Kidney tubule cell (primary cell): ENCODE results near the gene SNX27.
"Not testable (repeated sequence)": the region's sequence is repeated elsewhere in the genome, so short reads cannot be mapped to it uniquely, and the experiment has no call there.

Source experiments
- DNase-seq: peaks from one replicate; pipeline ENCODE4 v3.0.0-alpha.2; 2018; ENCODE audit warnings: low spot score

SNX27 gene

GRCh38 chr1:151611832-151612500 lies at the start of gene SNX27:
Gene SNX27 (plus strand): TSS chr1:151612050. CDS start chr1:151612202, 152 bp downstream.
- DNase-seq, result peak; percentile 90

- no peak for DNase-seq
Observed at GRCh38 chr1:151562661-151563060, 49.2 kb upstream of the SNX27 start.

- DNase-seq, result no peak
Observed at GRCh38 chr1:151563376-151563775, 48.5 kb upstream of the SNX27 start.

GRCh38 chr1:151565502-151566189 lies 46.2 kb upstream of the SNX27 start:
- no peak for DNase-seq

- peak; percentile 17 for DNase-seq
Observed at GRCh38 chr1:151568626-151569088, 43.2 kb upstream of the SNX27 start.

GRCh38 chr1:151570819-151571218 lies 41.0 kb upstream of the SNX27 start:
- DNase-seq, result no peak

- DNase-seq, result peak; percentile 48
Observed at GRCh38 chr1:151574575-151575529, 37.0 kb upstream of the SNX27 start.

- DNase-seq, result no peak
Observed at GRCh38 chr1:151577173-151577572, 34.7 kb upstream of the SNX27 start.

- DNase-seq, result no peak
Observed at GRCh38 chr1:151578941-151579340, 32.9 kb upstream of the SNX27 start.

GRCh38 chr1:151579436-151580225 lies 32.2 kb upstream of the SNX27 start:
- DNase-seq, result peak; percentile 71

GRCh38 chr1:151581451-151581850 lies 30.4 kb upstream of the SNX27 start:
- no peak for DNase-seq

GRCh38 chr1:151581921-151582320 lies 29.9 kb upstream of the SNX27 start:
- peak; percentile 33 for DNase-seq

- DNase-seq, result peak; percentile 22
Observed at GRCh38 chr1:151583796-151584195, 28.1 kb upstream of the SNX27 start.

- DNase-seq, result peak; percentile 26
Observed at GRCh38 chr1:151584278-151584677, 27.6 kb upstream of the SNX27 start.

GRCh38 chr1:151584780-151585179 lies 27.1 kb upstream of the SNX27 start:
- no peak for DNase-seq

- peak; percentile 90 for DNase-seq
Observed at GRCh38 chr1:151585622-151586021, 26.2 kb upstream of the SNX27 start.

GRCh38 chr1:151590961-151591360 lies 20.9 kb upstream of the SNX27 start:
- DNase-seq, result no peak

- DNase-seq, result no peak
Observed at GRCh38 chr1:151593730-151594129, 18.1 kb upstream of the SNX27 start.

- DNase-seq, result peak; percentile 79
Observed at GRCh38 chr1:151594143-151594625, 17.7 kb upstream of the SNX27 start.

- DNase-seq, result peak; percentile 95
Observed at GRCh38 chr1:151596166-151596953, 15.5 kb upstream of the SNX27 start.

- DNase-seq, result not testable (repeated sequence)
Observed at GRCh38 chr1:151602550-151602949, 9.3 kb upstream of the SNX27 start.
